Cardiac fibroblast (primary cell): ENCODE measurements around the gene AKNAD1.

Source experiments
- DNase-seq, 2 donors: peaks; one replicate each; pipeline versions ENCODE4 v3.0.0 to v3.0.0-alpha.2; 2010; ENCODE audit warnings: low read depth in 2 of 2
- H3K4me3 ChIP-seq, 2 donors: replicated peaks in 1 of 2; 1 replicate in 1 of 2; 2 replicates in 1 of 2; pipeline ENCODE4 v1.5.1; 2011; ENCODE audit warnings: low read depth in 2 of 2, low read length in 2 of 2, mild to moderate bottlenecking in 2 of 2, moderate library complexity in 1 of 2
- TF ChIP-seq, protein P1 (sequence below): IDR thresholded peaks from one replicate; pipeline ENCODE4 v1.5.1; 2011; ENCODE audit warnings: low read depth, mild to moderate bottlenecking, low read length, inconsistent platforms

AKNAD1 gene

DNA sequence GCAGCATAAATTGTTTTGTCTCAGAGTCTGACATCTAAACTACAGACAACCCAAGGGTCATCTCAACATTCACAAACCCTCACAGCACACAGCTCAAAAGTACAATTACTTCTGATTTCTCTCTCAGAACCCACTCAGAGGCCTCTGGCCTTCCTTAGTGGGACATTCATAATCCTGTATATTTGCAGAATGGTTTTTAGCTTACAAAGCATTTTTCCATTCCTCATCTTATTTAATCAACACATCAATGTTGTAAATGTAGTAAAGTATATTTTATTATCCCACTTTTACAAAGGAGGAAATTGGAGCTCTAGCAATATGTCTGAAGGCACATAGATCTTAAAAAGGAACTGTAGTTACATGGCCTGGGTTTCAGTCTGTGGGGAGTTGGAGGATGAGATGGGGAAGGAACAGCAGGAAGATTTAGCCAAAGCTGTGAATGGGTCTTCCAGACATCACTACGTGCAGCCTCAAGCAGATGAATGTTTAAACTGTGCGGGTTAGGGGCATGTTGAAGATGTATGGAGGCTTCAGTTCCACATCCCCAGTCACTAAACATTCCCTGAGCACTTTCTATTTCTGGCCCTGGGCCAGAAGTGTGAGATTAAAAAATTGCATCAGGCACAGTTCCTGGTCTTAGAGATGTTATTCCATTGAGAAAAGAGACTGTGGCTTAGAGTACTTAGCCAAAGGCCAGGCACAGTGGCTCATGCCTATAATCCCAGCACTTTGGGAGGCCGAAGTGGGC is 13.3 kb downstream of the AKNAD1 start:
- TF ChIP-seq, protein P1, sequence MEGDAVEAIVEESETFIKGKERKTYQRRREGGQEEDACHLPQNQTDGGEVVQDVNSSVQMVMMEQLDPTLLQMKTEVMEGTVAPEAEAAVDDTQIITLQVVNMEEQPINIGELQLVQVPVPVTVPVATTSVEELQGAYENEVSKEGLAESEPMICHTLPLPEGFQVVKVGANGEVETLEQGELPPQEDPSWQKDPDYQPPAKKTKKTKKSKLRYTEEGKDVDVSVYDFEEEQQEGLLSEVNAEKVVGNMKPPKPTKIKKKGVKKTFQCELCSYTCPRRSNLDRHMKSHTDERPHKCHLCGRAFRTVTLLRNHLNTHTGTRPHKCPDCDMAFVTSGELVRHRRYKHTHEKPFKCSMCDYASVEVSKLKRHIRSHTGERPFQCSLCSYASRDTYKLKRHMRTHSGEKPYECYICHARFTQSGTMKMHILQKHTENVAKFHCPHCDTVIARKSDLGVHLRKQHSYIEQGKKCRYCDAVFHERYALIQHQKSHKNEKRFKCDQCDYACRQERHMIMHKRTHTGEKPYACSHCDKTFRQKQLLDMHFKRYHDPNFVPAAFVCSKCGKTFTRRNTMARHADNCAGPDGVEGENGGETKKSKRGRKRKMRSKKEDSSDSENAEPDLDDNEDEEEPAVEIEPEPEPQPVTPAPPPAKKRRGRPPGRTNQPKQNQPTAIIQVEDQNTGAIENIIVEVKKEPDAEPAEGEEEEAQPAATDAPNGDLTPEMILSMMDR, result no peak
- H3K4me3 ChIP-seq, result no peak overlapping the region
- DNase-seq, result peak in 1 of 2 donors; percentile 19

DNA sequence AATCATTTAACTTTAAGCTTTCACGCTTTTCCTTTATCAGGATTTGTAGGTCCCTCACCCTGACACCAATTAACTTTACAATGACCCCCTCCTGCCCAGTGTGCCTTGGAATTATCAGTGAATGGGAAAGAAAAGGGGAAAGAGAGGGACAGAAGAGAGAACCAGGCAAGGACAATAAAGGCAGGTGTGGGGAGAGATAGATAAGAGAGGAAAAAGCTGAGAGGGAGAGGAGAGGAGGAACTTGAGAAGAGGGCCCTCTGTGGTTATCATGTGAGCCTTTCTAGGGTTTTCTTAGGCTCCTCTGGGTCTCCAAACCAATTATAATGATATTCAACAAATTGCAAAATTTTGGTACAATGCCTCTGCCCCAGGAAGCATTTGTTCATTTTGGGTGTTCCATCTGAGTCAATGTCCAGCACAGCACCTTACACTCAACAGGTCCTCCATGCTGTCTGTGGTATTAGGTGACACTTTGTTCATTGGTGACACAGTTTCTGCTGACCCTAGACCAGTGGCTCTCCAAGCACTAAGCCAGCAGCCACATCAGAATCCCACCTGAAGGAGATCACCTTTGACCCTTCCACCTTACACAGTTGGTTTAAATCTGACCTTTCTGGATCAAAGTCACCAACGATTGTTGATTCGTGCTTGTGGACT is 14.2 kb downstream of the AKNAD1 start:
- no peak for DNase-seq
- TF ChIP-seq, protein P1, result no peak
- no peak overlapping the region for H3K4me3 ChIP-seq

DNA sequence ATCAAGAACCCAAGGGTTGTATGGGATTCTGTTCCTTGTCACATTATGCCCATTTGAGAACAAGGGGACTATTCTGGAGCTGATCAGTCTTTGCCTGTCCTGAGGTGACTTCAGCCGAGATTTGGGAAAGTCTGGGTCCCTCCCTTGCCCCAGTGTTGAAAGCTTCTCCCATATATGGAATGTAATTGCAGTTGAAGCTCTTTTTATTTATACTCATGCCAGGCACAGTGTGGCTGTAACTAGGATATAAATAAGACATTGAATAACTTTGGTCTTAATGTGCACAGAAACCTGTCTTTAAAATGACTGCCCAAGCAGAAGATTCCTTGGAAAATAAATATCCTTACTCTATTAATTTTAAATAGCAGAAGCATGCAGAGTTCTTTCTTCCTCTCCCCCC is 15.2 kb downstream of the AKNAD1 start:
- DNase-seq, result no peak
- H3K4me3 ChIP-seq, result no peak overlapping the region
- TF ChIP-seq, protein P1, result no peak

DNA sequence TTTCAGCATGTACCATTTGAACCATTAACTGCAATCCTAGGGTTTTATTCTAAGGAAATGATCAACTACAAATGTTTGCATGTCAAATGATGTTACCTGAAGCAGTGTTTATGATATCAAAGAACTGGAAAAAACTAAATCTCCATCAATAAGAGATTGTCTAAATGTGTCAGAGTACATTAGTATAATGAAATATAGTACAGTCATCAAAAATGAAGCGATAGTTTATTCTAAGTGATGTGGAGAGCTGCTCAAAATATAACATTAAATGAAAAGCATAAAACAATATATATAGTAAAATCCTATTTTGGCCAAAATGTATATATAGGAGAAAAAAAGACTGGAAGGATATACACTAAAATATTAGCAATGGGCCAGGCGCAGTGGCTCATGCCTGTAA is 24.0 kb downstream of the AKNAD1 start:
- no peak for DNase-seq
- H3K4me3 ChIP-seq, result no peak overlapping the region
- TF ChIP-seq, protein P1, result no peak

DNA sequence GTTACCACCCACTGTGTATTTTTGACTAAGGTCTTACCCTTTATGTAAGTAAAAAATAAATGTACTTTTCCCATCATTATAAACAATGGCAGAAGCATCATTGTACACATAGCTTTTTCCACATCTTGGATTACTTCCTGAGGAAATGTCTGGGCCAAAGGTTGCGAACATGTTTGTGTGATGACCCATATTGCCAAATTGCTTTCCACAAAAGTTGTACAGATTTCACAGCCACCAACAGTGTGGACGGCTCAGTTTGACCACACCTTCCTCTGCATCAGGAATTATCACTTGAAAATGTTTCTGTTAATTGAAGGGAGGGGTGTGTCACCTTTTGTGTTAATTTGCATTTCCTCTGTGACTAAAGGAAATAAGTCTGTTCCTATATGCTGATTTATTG is 25.7 kb downstream of the AKNAD1 start:
- TF ChIP-seq, protein P1, result no peak
- H3K4me3 ChIP-seq, result no peak overlapping the region
- peak; percentile 82 to 93 for DNase-seq

DNA sequence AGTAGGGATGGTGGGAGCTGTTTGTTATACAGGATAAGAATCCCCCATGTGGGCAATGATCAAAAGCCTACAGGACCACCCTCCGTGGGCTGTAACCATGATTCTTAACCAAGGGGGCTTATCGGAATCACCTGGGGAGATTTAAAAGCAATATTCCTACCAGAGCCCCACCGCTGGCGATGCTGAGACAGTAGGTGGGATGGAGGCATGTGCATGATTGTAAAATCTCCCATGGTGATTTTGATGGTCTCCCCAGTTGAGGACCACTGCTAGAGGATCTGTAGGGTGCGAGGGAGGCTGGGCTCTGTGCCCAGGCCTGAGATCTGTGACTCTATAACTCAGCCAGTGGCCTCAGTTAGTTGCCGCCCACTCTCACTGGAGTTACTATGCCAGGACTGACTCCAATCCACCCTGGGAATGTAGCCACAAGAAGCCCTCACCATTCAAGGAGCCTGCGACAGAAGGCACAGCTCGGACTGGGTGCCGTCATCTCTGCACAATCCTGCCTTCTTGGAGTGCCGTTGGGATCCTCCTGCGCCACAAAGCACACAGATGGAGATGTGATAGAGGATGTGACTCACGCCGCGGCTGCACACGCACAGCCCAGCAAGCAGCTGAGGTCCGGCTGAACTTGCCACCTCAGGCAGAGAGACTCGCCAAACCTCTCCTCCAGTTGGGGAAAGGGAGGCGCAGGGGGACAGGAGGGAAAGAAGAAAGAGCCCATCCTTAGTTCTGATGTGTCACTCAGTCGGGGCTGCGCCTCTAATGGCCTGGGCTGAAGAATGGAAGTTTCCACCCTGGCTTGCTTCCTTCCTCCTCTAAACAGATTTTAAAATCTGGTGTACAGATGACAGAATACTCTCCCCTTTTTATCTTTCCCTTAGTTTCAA is 26.5 kb downstream of the AKNAD1 start:
- TF ChIP-seq, protein P1, result no peak
- H3K4me3 ChIP-seq, result peak overlapping the region in 1 of 2 donors; percentile 19
- peak; percentile 90 to 98 for DNase-seq
